ENCODE data around the gene F9. TPM values are rescaled to one million over a fixed set of nuclear protein-coding genes. Genes with fewer than 3 reads are reported as not detected.

The F9 gene
- total RNA-seq, 1 experiment from 2014 or later: not detected

- intact Hi-C loops (cut with micrococcal nuclease): no loop called here
- ChIA-PET CTCF (no interaction called here), RAD21 (ENCODE audit: low non-redundant PET in 1 of 2, low total read pairs in 2 of 2, uncharacterized antibody in 2 of 2, unreplicated experiment in 2 of 2) (no interaction called here), POLR2A (no interaction called here)
- BruUV-seq (replicated peaks): no TSS peak
- no peaks in the 10 kb centered on the region for H3K9me2 ChIP-seq (ENCODE audit: insufficient read depth)
- no peaks in the 10 kb centered on the region for H3K9me3 ChIP-seq (ENCODE audit: control insufficient read depth in 1 of 2, insufficient read depth in 1 of 2, low read depth in 1 of 2, low read length in 2 of 2)
- ATAC-seq (no peak), DNase-seq (ENCODE audit: low read depth, low spot score) (no peak)
- H3K27me3 ChIP-seq (ENCODE audit: insufficient read depth, low read length): no peaks in the 10 kb centered on the region
- no peaks in the 10 kb centered on the region for H3K36me3 ChIP-seq (ENCODE audit: control insufficient read depth in 1 of 2, insufficient read depth in 2 of 2, low read length in 2 of 2)
- H3K4me3 ChIP-seq (replicated peaks in 1 of 2; ENCODE audit: low read depth in 1 of 2, low read length in 2 of 2): no peak overlapping the region
- no peaks in the 10 kb centered on the region for H3K79me2 ChIP-seq (ENCODE audit: insufficient read depth, low read length)
- no peak overlapping the region for H3K27ac ChIP-seq (ENCODE audit: low read depth, low read length)
- no peak overlapping the region for H2AFZ ChIP-seq (ENCODE audit: low read depth, low read length, poor library complexity, severe bottlenecking)
- H3K4me2 ChIP-seq (ENCODE audit: low read length): no peak overlapping the region
- H4K20me1 ChIP-seq (ENCODE audit: insufficient read depth): no peaks in the 10 kb centered on the region
- no peak overlapping the region for H3K9ac ChIP-seq (ENCODE audit: low read length)
- TF ChIP-seq POLR2A (IDR thresholded peaks at IDR 0.05; ENCODE audit: borderline replicate concordance, extremely low read depth, insufficient read depth, insufficient read length): no peak
- TF ChIP-seq EGR1 (IDR thresholded peaks at IDR 0.05; ENCODE audit: low read depth): no peak
- TF ChIP-seq FOSL1 (IDR thresholded peaks at IDR 0.05; ENCODE audit: low read depth): no peak
- TF ChIP-seq ZFX (IDR thresholded peaks at IDR 0.05): no peak
- TF ChIP-seq ZNF274 (IDR thresholded peaks at IDR 0.05; ENCODE audit: low read depth, low read length): no peak
- TF ChIP-seq REST (IDR thresholded peaks at IDR 0.05; ENCODE audit: low read depth): no peak
- TF ChIP-seq CBX3 (IDR thresholded peaks at IDR 0.05; ENCODE audit: low read depth): no peak
- no peak for TF ChIP-seq EZH2phosphoT487 (IDR thresholded peaks at IDR 0.05; ENCODE audit: borderline replicate concordance)
- TF ChIP-seq SRF (IDR thresholded peaks at IDR 0.05; ENCODE audit: low read depth): no peak
- no peak for TF ChIP-seq JUND (IDR thresholded peaks at IDR 0.05)
- TF ChIP-seq EZH2 (IDR thresholded peaks at IDR 0.05): no peak
- no peak for TF ChIP-seq YY1 (IDR thresholded peaks at IDR 0.05; ENCODE audit: extremely low read depth, insufficient replicate concordance, low read depth, low read length)
- TF ChIP-seq RAD21 (IDR thresholded peaks at IDR 0.05; ENCODE audit: low read depth): no peak
- no peak for TF ChIP-seq SP1 (IDR thresholded peaks at IDR 0.05; ENCODE audit: low read depth)
- TF ChIP-seq CEBPB (IDR thresholded peaks at IDR 0.05; ENCODE audit: low read depth): no peak
- TF ChIP-seq, protein P1, sequence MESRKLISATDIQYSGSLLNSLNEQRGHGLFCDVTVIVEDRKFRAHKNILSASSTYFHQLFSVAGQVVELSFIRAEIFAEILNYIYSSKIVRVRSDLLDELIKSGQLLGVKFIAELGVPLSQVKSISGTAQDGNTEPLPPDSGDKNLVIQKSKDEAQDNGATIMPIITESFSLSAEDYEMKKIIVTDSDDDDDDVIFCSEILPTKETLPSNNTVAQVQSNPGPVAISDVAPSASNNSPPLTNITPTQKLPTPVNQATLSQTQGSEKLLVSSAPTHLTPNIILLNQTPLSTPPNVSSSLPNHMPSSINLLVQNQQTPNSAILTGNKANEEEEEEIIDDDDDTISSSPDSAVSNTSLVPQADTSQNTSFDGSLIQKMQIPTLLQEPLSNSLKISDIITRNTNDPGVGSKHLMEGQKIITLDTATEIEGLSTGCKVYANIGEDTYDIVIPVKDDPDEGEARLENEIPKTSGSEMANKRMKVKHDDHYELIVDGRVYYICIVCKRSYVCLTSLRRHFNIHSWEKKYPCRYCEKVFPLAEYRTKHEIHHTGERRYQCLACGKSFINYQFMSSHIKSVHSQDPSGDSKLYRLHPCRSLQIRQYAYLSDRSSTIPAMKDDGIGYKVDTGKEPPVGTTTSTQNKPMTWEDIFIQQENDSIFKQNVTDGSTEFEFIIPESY (IDR thresholded peaks at IDR 0.05; ENCODE audit: extremely low read depth, insufficient replicate concordance, low read length): no peak
- TF ChIP-seq, protein P2, sequence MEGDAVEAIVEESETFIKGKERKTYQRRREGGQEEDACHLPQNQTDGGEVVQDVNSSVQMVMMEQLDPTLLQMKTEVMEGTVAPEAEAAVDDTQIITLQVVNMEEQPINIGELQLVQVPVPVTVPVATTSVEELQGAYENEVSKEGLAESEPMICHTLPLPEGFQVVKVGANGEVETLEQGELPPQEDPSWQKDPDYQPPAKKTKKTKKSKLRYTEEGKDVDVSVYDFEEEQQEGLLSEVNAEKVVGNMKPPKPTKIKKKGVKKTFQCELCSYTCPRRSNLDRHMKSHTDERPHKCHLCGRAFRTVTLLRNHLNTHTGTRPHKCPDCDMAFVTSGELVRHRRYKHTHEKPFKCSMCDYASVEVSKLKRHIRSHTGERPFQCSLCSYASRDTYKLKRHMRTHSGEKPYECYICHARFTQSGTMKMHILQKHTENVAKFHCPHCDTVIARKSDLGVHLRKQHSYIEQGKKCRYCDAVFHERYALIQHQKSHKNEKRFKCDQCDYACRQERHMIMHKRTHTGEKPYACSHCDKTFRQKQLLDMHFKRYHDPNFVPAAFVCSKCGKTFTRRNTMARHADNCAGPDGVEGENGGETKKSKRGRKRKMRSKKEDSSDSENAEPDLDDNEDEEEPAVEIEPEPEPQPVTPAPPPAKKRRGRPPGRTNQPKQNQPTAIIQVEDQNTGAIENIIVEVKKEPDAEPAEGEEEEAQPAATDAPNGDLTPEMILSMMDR (IDR thresholded peaks at IDR 0.05 in 2 of 3, conservative IDR thresholded peaks at IDR 0.05 in 1 of 3; ENCODE audit: borderline replicate concordance in 1 of 3, insufficient read depth in 1 of 3, low read depth in 2 of 3, low read length in 2 of 3): no peak
- H3K4me1 ChIP-seq (ENCODE audit: control insufficient read depth in 1 of 2, insufficient read depth in 2 of 2, low read length in 2 of 2): no peaks in the 10 kb centered on the region
These were observed 32.7 kb downstream of the F9 start for GRCh38 chrX:139563251-139563650.
